NCI-H128 (cell line): ENCODE measurements around the gene ROPN1B.
"Not testable (repeated sequence)": the region's sequence is repeated elsewhere in the genome, so short reads cannot be mapped to it uniquely, and the experiment has no call there.

Source experiments
- DNase-seq: peaks from one replicate; lab custom pipeline; 2025; ENCODE audit not compliant: unreplicated experiment; lab: John Stamatoyannopoulos, UW

ROPN1B gene

GRCh38 chr3:125957674-125958510, 11.1 kb upstream of the ROPN1B start:
- DNase-seq: no peak

- DNase-seq: no peak
Measured at GRCh38 chr3:125958511-125959316, 10.3 kb upstream of the ROPN1B start.

- no peak for DNase-seq
Measured at GRCh38 chr3:125959317-125960065, 9.5 kb upstream of the ROPN1B start.

- no peak for DNase-seq
Measured at GRCh38 chr3:125960066-125960424, 8.9 kb upstream of the ROPN1B start.

GRCh38 chr3:125960456-125961288, 8.3 kb upstream of the ROPN1B start:
- DNase-seq: no peak

- DNase-seq: no peak
Measured at GRCh38 chr3:125961289-125961589, 7.7 kb upstream of the ROPN1B start.

DNA sequence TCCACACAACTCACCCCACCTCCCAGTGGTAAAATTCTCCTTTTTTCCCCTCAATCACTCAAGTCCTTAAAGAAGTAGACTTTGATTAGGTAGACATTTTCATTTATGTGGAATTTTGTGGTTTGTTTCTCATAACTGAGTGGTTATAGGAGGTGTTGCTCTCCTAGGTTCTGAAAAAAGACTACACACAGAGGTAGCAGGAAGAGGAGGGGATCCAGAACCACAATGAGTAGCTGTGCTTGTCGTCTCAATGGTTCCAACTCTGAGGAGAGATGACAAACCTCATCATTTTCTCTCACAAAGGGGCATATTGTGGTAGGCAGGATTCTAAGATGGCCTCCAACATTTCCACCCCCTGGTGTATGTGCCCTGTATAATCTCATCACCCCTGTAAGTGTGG, 5.1 kb upstream of the ROPN1B start:
- not testable (repeated sequence) for DNase-seq

DNA sequence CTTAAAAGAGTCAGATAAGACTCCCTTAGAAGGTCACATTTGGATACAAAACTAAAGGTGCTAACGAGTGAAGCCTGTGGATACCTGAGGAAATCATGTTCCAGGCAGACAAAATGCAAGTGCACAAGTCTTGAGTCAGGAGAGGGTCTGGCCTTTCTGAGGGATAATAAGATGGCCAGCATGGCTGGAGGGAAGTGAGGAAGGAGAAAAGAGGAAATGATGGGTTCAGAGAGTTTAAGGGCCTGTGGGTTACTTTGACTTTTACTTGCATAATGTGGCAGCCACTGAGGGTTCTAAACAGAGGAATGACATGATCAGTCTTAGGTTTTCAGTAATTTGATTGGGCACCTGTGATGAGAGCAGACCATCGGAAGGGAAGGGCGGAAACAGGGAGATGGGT, 3.5 kb upstream of the ROPN1B start:
- no peak for DNase-seq

GRCh38 chr3:125967156-125967555, 1.8 kb upstream of the ROPN1B start:
- no peak for DNase-seq

- not testable (repeated sequence) for DNase-seq
Measured at GRCh38 chr3:125968121-125968520, 857 bp upstream of the ROPN1B start.

DNA sequence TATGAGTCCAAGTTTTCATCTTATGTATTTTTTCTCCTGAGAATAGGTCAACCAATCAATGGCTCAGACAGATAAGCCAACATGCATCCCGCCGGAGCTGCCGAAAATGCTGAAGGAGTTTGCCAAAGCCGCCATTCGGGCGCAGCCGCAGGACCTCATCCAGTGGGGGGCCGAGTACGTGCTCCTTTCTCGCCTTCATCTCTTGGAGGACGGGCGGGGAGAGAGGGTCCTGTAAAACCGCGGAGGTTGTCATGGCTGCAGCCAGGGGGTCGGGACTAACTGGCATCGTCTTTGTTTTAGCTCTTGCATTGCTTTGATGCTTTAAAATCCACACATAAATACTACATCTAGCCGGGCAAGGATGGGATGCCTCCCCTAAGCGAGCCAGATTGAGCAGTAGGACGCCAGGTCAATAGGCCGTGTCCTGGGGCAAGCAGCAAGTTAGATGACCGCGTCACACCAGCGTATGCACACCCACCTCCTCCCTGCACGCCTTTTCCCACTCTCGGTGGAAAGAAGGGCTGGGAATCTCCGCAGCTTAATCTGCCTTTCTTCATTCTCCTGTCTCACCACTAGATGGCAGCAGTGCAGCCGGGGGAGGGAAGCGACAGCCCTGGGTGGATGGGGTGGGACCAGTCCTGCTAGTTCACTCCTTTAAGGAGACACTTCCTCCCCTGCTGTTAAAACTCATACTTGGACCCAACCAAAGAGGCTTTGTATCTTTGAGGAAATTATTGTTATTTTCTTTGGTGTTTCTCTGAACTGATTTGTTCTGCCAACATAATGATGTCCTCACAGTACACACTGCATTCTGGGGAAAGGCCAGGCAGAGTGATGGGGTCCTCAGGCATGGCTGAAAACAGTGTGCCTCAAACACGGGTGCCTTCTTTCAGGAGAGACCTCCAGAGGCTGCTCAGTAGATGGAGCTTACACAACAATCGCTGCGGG, 3.3 kb downstream of the ROPN1B start:
- DNase-seq: peak; percentile 50

GRCh38 chr3:125975245-125976002, 6.4 kb downstream of the ROPN1B start:
- DNase-seq: not testable (repeated sequence)

DNA sequence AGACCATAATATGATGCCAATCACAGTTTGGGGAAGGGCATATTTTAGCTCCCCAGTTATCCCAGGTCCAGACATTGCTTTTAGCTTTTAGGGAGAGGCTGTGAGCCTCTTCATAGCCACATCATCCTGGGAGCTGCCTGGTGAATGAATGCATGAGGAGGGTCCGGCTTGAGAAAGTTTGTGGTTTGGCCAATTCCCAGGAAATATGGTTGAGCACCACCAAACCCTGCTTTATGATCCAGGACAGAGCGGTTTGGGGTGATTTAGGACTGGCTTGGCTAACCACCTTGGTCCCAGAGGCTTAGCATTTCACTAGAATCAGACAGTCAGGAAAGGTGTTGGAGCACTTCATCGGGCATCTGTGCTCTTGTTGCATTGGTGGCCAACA, 7.0 kb downstream of the ROPN1B start:
- not testable (repeated sequence) for DNase-seq

DNA sequence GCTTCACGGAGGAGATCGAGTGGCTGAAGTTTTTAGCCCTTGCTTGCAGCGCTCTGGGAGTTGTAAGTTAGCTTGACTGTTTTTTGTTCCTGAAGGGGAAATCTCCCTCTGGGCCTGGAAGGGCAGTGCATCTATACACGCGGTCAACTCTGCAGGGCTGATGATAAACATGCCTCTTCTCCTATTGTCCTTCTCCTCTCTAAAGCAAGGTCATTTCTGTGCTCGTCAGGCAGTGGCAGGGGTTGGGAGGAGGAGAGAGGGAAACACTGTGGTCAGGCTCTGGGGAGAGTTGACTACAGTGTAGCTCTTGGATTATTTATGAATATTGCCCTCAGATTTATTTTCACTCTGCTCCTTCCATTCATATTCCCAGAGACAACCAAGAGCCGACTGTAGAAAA, 8.1 kb downstream of the ROPN1B start:
- DNase-seq: not testable (repeated sequence)

DNA sequence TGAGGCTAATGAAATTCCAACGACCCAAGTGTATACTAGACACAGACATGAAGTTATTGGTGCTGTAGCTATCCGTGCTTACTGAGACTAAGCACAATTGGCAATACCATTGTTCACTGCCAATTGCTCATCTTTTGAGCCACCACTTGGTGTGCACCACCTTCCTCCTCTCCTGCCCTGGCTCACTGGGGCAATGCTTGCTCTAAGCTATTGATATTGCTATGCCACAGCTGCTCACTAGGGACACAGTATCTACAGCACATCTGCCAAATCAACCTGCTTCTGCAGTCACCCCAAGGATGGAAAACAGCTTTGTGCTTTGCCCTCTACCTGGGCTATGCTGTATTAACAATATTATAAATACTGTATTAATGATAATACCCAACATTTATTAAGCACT, 16.0 kb downstream of the ROPN1B start:
- not testable (repeated sequence) for DNase-seq

DNA sequence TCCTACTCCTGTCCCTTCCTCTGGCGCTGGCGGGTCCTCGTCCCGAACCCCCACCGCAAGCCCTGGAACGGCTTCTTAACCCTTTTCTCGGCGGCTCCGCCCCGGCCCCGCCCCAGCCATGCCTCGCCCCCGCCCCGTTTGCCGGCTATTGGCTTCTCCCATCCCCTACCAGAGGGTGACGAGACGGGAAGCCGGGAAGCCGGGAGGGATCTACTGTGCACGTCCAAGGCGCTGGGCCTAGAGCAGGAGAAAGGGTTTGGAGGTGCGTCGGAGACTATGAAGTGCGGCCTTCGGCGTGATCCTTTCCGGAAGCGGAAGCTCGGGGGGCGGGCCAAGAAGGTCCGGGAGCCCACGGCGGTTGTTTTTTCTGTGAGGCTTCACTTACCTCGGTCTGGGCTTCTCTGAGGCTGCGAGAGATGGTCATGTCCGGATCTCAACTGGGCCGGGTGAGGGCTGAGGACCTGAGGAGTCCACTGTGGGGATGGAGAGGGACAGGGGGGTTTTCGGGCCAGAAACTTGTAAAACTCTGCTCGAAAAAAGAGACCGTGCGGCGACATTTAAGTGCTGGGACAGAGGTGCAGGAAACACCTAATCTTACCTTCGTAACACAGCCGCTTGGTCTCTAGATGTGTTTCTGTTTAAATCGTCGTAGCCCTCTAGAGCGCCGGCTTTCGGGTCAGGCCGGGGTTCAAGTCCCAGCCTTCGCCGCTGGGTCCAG, 21.4 kb downstream of the ROPN1B start:
- peak; percentile 33 for DNase-seq

DNA sequence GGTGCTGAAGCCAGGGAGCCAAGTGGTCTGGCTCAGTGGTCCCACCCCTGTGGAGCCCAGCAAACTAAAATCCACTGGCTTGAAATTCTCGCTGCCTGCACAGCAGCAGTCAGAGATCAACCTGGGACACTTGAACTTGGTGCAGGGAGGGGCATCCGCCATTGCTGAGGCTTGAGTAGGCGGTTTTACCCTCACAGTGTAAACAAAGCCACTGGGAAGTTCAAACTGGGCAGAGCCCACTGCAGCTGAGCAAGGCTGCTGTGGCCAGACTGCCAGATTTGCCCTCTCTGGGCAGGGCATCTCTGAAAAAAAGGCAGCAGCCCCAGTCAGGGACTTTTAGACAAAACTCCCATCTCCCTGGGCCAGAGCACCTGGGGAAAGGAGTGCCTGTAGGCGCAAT, 27.8 kb downstream of the ROPN1B start:
- not testable (repeated sequence) for DNase-seq

DNA sequence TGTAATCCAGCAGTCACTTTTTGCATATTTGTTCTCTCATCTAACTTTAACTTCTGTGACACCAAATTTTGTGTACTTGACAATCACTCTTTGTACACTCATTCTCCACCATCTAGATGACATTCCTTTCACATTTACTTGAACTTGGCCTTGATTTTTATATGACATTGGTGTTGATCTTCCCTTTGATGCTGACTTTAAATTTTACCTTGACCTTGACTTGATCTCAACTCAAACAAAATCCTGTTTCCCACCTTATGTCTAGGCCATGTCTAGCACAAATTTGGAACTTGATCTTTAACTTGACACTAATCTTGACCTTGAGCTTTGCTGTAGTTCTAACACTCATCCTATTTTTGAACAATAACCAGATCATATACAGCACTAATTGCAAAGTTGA, 33.2 kb downstream of the ROPN1B start:
- DNase-seq: no peak
